K562 (cell line): ENCODE measurements around the gene TP53BP2. TPM values are rescaled to one million over a fixed set of nuclear protein-coding genes. Genes with fewer than 3 reads are reported as not detected.
A peak's percentile ranks its signal among the peaks of the same experiment; 100 is the strongest.

Source experiments
- CBX8 ChIP-seq: fragments of 200-600 bp; sonication (generic); IDR thresholded peaks from 2 replicates; pipeline ENCODE4 v1.6.1; 2012; ENCODE audit warnings: borderline replicate concordance, mixed run types, low read depth, mild to moderate bottlenecking, moderate library complexity, mixed read lengths, low read length, control low read depth, inconsistent platforms; ENCODE audit not compliant: poor library complexity, severe bottlenecking; ENCODE audit errors: extremely low read depth
- CREB5 ChIP-seq: fragments of 250-450 bp; sonication (Bioruptor Pico); IDR thresholded peaks from 2 replicates; pipeline ENCODE4 v1.5.0; 2020; ENCODE audit warnings: mild to moderate bottlenecking
- E2F1 ChIP-seq: sonication (generic); formaldehyde crosslinking; IDR thresholded peaks from 2 replicates; pipeline ENCODE4 v1.8.1; 2023; ENCODE audit warnings: mild to moderate bottlenecking, missing genetic modification reagents, moderate library complexity
- FOXM1 ChIP-seq, 2 experiments: fragments of 450-650 bp in 1 of 2; sonication (generic) in 1 of 2; formaldehyde crosslinking in 1 of 2; IDR thresholded peaks; 2 replicates each; pipeline versions ENCODE4 v1.6.1 to v1.9.0; 2017 to 2022; ENCODE audit warnings: low read depth in 2 of 2, mild to moderate bottlenecking in 2 of 2, missing genetic modification reagents in 1 of 2, moderate library complexity in 1 of 2
- FOXP4 ChIP-seq: sonication (generic); formaldehyde crosslinking; IDR thresholded peaks from 2 replicates; pipeline ENCODE4 v1.8.0; 2022; ENCODE audit warnings: mild to moderate bottlenecking, missing genetic modification reagents, borderline replicate concordance
- JUND ChIP-seq, 2 experiments: IDR thresholded peaks; 2 replicates in 1 of 2; 3 replicates in 1 of 2; pipeline ENCODE4 v1.6.1; 2011; ENCODE audit warnings: borderline replicate concordance in 2 of 2, low read depth in 2 of 2, low read length in 2 of 2, improper control_type of control experiment in 1 of 2, missing biosample characterization in 1 of 2, missing genetic modification characterization in 1 of 2, missing genetic modification reagents in 1 of 2
- NFATC3 ChIP-seq: fragments of 450-650 bp; IDR thresholded peaks from 2 replicates; pipeline ENCODE4 v1.6.1; 2017; ENCODE audit warnings: mild to moderate bottlenecking
- POLR2AphosphoS2 ChIP-seq: IDR thresholded peaks from 2 replicates; pipeline ENCODE4 v1.6.1; 2012; ENCODE audit warnings: low read length, improper control_type of control experiment
- RAD21 ChIP-seq, 2 experiments: fragments of 250-450 bp in 1 of 2; fragments of 450-650 bp in 1 of 2; sonication (Bioruptor Pico) in 1 of 2; formaldehyde crosslinking in 1 of 2; IDR thresholded peaks in 1 of 2; conservative IDR thresholded peaks in 1 of 2; 2 replicates each; pipeline versions ENCODE4 v1.4.0 to v1.8.0; 2020 to 2022; ENCODE audit warnings: mild to moderate bottlenecking in 2 of 2, moderate library complexity in 1 of 2
- RB1 ChIP-seq: fragments of 450-650 bp; IDR thresholded peaks from 2 replicates; pipeline ENCODE4 v1.6.1; 2017; ENCODE audit warnings: low read depth, mild to moderate bottlenecking
- RREB1 ChIP-seq: fragments of 250-450 bp; sonication (Bioruptor Pico); IDR thresholded peaks from 2 replicates; pipeline ENCODE4 v1.4.0; 2020
- SMARCA5 ChIP-seq: fragments of 450-650 bp; IDR thresholded peaks from 2 replicates; pipeline ENCODE4 v1.6.1; 2016
- TFAP4 ChIP-seq: sonication (generic); formaldehyde crosslinking; IDR thresholded peaks from 2 replicates; pipeline ENCODE4 v1.8.0; 2022; ENCODE audit warnings: missing genetic modification reagents, mild to moderate bottlenecking, moderate library complexity, borderline replicate concordance
- polyA plus RNA-seq, 8 experiments: library from polyadenylated mRNA; depleted of rRNA in 4 of 8; stranded (reverse) in 5 of 8; unstranded in 3 of 8; fragments of >200 nt; fragmentation: Nextera tagmentation in 2 of 8; fragmentation: Illumina TruSeq in 1 of 8; extraction: Ambion mirVana in 2 of 8; extraction: Trizol in 1 of 8; gene quantifications; 2 replicates each; pipeline versions ENCODE4 v1.2.1 to v1.2.3, GENCODE V29; 2011 to 2014; ENCODE audit warnings: inconsistent platforms in 1 of 8, missing spikeins in 1 of 8
- total RNA-seq, 7 experiments: library from RNA; depleted of rRNA in 6 of 7; stranded (reverse); fragments of >200 nt in 6 of 7; fragmentation: Illumina TruSeq in 2 of 7; extraction: Trizol in 2 of 7; gene quantifications; 2 replicates each; pipeline versions ENCODE4 v1.2.1 to v1.2.3, GENCODE V29; 2011 to 2021; ENCODE audit warnings: low replicate concordance in 1 of 7

The TP53BP2 gene
- total and polyA plus RNA-seq, 9 of the 15 experiments (the other 6 are each of a cell fraction or from before 2014, with no cell fraction given) = 17.0 to 69.6 (median 40.1) TPM

- TF ChIP-seq RREB1 (CRISPR knock-in tag) (no peak), FOXM1 (IDR thresholded peaks at IDR 0.05; ENCODE audit: low read depth) (no peak), FOXM1 (CRISPR knock-in tag; IDR thresholded peaks at IDR 0.05; ENCODE audit: low read depth) (no peak), SMARCA5 (no peak), CREB5 (CRISPR knock-in tag) (no peak), E2F1 (CRISPR knock-in tag) (no peak), CBX8 (no peak), RB1 (no peak), TFAP4 (CRISPR knock-in tag) (no peak), FOXP4 (CRISPR knock-in tag) (no peak), POLR2AphosphoS2 (no peak), NFATC3 (no peak), JUND (IDR thresholded peaks at IDR 0.05; ENCODE audit: borderline replicate concordance, low read depth, low read length) (peak; percentile 79), JUND (tag; IDR thresholded peaks at IDR 0.05; ENCODE audit: borderline replicate concordance, low read depth, low read length) (peak; percentile 72; the same call in 2 of the 3 replicates), RAD21 (CRISPR knock-in tag; conservative IDR thresholded peaks at IDR 0.05 in 1 of 2, IDR thresholded peaks at IDR 0.05 in 1 of 2) (0 out of 4 replicates have a peak, but pooled peaks of 1 of the 2 experiments have one; percentile 10)
Observed at GRCh38 chr1:223819730-223820514, 25.8 kb downstream of the TP53BP2 start (continued).
